Choroid plexus epithelial cell (primary cell): ENCODE measurements around the gene NBPF11.
A peak's percentile ranks its signal among the peaks of the same experiment; 100 is the strongest.
"Not testable (repeated sequence)": the region's sequence is repeated elsewhere in the genome, so short reads cannot be mapped to it uniquely, and the experiment has no call there.

Experiments used
- DNase-seq: peaks from one replicate; pipeline ENCODE4 v3.0.0-alpha.2; 2010; ENCODE audit warnings: low read depth
- H3K4me3 ChIP-seq: 2 replicates; pipeline ENCODE4 v1.5.1; 2011; ENCODE audit warnings: low read depth, mild to moderate bottlenecking, control low read depth, low read length, moderate library complexity
- TF ChIP-seq, protein P1 (sequence below): conservative IDR thresholded peaks from 2 replicates; pipeline ENCODE4 v1.5.1; 2011; ENCODE audit warnings: low read depth, mild to moderate bottlenecking, control low read depth, inconsistent platforms, low read length, moderate library complexity

The NBPF11 gene

DNA sequence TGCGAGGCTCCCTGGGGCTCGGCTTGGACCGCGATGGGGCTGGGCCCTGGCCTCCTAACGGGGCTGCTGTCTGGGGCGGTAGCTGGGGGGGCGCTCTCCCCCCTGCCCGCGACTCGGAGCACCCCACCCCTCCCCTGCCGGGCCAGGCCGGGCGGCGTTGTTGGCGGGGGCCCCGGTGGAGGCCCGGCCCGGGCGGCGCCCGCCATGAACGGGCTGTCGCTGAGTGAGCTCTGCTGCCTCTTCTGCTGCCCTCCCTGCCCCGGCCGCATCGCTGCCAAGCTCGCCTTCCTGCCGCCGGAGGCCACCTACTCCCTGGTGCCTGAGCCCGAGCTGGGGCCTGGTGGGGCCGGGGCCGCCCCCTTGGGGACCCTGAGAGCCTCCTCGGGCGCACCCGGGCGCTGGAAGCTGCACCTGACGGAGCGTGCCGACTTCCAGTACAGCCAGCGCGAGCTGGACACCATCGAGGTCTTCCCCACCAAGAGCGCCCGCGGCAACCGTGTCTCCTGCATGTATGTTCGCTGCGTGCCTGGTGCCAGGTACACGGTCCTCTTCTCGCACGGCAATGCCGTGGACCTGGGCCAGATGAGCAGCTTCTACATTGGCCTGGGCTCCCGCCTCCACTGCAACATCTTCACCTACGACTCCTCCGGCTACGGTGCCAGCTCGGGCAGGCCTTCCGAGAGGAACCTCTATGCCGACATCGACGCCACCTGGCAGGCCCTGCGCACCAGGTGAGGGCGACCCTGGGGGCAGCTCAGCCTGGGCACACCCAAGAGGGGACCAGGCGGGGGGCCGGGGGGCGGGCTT, 5.7 kb downstream of the NBPF11 start:
- not testable (repeated sequence) for DNase-seq, H3K4me3 ChIP-seq

DNA sequence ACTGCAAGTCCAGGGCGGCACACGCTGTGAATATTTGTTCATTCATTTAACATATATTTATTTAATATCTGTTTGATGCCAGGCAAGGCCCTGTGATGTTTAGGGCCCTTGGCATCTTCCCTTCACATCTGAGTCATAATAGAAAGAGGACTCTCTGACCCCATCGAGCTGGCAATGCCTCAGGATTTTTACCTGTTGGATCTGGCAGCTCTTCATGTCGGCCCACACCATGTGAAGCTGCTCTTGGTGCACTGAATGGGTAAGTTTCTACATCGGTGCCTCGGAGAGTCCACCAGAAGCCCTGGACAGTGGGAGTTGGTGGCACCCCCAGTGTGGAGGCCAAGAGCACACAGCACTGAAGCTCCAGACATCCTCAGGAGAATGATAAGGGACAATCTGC, 8.9 kb downstream of the NBPF11 start:
- DNase-seq, H3K4me3 ChIP-seq: not testable (repeated sequence)

DNA sequence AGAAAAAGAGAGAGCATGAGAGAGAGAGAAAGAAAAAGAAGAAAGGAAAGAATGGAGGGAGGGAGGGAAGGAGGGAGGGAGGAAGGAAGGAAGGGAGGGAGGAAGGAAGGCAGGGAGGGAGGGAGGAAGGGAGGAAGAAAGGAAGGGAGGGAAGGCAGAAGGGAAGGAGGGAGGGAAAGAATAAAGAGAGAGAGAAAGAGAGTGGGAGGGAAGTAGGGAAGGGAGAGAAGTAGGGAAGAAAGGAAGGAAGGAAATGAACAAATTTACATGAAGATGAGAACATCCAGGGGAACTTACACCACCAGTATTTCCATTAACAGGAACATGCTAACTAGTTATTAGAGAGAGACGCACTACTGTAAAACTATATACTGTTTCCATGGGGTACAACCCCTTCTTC, 10.1 kb downstream of the NBPF11 start:
- not testable (repeated sequence) for H3K4me3 ChIP-seq

DNA sequence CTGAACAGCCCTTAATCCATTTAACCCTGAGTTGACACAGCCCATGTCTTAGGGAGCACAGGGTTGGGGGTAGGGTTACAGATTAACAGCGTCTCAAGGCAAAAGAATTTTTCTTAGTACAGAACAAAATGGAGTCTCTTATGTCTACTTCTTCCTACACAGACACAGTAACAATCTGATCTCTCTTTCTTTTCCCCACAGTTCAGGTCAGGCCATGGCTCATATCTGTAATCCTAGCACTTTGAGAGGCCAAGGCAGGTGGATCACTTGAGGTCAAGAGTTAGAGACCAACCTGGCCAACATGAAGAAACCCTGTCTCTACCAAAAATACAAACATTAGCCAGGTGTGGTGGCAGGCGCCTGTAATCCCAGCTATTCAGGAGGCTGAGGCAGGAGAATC, 13.5 kb downstream of the NBPF11 start:
- not testable (repeated sequence) for H3K4me3 ChIP-seq, DNase-seq

More for the DNA sequence above, 10.1 kb downstream of the NBPF11 start:
- DNase-seq, result not testable (repeated sequence)

DNA sequence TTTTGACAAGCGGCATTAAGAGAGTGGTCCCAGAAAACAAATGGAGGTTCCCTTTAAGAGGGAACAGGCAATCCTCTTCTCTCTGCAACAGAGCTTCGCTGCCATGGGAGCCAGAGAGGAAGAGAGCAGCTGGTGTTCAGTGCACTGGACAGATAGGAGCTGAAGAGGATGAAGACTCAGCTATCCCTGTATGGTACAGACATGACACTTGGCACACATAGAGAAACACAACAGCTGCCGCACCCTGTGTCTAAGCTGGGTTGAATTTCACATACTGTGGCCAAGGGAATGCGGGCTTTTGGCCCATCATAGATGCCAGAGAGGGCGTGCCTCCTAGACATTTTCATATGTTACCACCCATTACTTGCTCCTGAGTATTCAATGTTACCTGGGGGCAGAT, 29.7 kb downstream of the NBPF11 start:
- not testable (repeated sequence) for DNase-seq, H3K4me3 ChIP-seq

DNA sequence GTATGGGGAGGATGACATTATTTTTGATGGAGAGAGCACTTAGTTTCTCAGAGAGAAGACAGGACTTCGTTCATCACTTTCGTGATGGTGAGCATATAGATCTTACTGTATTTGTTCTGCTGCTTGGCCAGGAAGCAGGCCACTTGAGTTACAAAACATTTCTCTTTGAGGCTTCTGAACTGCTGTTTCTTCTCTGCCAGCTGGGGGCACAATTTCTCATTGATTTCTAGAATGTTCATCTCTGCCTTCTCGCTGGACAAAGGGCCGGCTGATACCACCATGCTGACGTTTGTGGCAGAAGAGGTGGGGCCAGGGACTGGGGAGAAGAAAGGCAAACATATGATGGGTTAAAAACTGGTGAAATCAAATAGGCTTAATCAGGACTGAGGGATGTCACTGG, 31.7 kb downstream of the NBPF11 start:
- TF ChIP-seq, protein P1, sequence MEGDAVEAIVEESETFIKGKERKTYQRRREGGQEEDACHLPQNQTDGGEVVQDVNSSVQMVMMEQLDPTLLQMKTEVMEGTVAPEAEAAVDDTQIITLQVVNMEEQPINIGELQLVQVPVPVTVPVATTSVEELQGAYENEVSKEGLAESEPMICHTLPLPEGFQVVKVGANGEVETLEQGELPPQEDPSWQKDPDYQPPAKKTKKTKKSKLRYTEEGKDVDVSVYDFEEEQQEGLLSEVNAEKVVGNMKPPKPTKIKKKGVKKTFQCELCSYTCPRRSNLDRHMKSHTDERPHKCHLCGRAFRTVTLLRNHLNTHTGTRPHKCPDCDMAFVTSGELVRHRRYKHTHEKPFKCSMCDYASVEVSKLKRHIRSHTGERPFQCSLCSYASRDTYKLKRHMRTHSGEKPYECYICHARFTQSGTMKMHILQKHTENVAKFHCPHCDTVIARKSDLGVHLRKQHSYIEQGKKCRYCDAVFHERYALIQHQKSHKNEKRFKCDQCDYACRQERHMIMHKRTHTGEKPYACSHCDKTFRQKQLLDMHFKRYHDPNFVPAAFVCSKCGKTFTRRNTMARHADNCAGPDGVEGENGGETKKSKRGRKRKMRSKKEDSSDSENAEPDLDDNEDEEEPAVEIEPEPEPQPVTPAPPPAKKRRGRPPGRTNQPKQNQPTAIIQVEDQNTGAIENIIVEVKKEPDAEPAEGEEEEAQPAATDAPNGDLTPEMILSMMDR, result peak; percentile 34
- peak; percentile 61 for DNase-seq
- H3K4me3 ChIP-seq, result not testable (repeated sequence)

DNA sequence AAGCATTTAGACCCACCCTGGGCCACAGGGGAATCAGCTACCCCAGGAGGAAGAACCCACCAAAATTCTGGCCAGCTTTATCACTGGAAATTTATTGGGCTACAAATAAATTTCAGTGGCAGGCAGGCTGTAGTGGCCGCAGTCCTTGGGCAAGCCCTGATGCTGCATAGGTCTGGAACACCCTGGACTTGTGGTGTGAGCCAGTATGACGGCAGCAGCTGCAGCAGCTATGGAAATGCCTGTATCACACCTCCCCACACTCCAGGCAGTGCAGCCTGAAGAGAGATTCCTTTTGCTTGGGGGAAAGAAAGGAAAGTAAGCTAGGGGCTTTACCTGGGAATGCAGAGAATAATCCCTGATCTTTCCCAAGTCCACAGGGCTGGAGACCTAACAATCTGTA, 56.3 kb downstream of the NBPF11 start:
- DNase-seq, H3K4me3 ChIP-seq: not testable (repeated sequence)

DNA sequence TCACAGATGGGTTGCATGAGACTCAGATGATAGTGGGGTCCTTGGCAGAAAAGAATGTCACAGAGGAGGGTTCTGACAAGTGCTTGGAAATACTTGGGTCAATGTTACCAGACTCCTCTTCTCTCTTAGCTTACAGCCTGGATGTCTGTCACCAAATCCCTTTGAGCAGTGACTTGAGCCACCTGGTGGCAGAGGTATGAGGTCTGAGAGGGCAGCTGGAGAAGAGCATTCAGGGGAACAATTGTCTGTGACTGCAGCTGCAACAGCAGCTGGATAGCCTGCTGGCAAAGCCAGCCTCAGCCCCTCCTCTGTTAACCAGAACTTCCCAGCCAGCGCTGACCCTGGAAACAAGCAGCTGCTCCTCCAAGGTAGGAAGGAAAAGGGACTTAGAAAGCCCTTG, 65.9 kb downstream of the NBPF11 start:
- not testable (repeated sequence) for H3K4me3 ChIP-seq, DNase-seq

DNA sequence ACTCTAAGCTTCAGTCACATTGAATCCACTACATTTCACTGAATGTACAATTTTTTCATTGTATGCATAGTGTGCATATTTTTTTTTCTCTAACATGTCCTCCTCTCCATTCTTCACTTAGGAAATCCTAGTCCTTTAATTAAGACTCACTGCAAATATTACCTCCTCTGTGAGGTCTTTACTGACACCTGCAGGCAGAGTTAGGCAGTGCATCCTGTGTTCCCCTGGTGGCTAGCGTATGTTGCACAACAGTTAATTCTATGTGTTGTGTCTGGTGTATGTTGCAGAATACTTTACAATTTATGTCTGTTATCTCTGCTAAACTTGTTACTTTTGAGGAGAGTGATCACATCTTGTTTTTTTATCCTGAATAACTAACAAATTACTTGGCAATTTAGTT, 70.9 kb downstream of the NBPF11 start:
- not testable (repeated sequence) for DNase-seq, H3K4me3 ChIP-seq

DNA sequence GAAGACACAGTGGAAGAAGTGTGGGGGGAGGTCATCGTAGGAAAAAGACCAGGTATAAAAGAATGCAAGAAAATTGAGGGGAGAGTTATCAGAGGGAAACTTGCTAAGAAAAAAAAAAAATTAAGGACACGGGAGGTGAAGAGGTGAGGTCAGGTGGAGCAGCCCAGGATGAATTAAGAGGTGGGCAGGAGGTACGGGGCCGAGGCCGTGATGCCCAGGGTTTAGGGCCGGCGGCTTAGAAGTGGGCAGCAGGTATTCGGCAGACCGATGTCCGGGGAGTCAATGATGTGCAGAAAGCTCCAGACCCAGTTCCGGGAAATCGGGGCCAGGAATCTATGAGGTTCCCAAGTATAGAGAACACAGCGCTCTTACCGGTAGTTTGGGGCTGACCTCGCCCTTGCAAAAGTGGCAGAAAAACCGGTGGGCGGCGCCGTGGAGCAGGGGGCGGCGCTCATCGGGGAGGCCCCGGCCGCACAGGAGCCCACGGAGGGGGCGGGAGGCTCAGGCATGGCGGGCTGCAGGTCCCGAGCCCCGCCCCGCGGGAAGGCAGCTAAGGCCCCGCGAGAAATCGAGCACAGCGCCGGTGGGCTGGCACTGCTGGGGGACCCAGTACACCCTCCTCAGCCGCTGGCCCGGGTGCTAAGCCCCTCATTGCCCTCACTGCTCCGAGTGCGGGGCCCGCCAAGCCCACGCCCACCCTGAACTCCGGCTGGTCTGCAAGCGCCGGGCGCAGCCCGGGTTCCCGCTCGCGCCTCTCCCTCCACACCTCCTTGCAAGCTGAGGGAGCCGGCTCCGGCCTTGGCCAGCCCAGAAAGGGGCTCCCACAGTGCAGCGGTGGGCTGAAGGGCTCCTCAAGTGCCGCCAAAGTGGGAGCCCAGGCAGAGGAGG, 73.2 kb downstream of the NBPF11 start:
- not testable (repeated sequence) for H3K4me3 ChIP-seq, DNase-seq

DNA sequence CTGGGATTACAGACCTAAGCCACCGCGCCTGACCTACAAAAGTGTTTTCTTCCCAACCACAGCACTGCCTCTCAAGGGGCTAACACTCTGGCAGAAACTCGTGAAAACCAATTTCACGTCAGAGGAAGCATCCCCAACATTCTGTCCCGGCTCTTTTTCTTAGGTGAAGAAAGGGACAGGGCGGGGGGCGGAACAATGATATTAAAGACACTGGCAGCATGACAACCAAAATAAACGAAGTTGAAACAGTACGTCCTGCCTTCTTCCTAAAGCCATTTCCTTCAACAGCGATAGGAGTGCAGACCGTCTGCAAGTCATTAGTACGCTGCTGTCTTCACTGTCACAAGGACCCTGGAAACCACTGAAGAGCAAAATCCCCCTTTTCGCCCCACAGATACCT, 74.0 kb downstream of the NBPF11 start:
- not testable (repeated sequence) for DNase-seq, H3K4me3 ChIP-seq

DNA sequence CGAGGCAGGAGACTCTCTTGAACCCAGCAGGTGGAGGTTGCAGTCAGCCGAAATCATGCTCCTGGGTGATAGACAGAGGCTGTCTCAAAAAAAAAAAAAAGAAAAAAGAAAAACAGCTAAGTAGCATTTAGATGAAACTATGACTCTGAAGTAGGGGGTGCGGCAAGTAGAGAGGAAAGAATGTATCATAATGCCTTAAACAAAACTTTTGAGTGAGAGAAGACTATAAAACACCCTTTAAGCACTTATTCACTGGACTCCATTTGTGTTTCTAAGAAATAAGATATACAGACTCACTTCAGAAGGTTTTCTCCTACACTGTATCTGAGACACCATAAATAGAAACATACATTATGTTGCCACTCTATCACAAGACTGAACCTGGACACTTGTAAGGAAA, 74.6 kb downstream of the NBPF11 start:
- DNase-seq, H3K4me3 ChIP-seq: not testable (repeated sequence)

DNA sequence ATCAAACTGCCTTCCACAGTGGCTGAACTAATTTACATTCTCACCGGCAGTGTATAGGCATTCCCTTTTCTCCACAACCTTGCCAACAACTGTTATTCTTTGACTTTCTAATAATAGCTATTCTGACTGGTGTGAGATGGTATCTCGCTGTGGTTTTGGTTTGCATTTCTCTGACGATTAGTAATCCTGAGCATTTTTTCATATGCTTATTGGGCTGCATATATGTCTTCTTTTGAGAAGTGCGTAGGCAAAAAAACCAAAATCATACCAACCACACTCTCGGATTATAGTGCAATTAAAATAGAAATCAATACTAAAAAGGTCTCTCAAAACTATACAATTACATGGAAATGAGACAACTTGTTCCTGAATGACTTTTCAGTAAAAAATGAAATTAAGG, 78.7 kb downstream of the NBPF11 start:
- H3K4me3 ChIP-seq, DNase-seq: not testable (repeated sequence)

DNA sequence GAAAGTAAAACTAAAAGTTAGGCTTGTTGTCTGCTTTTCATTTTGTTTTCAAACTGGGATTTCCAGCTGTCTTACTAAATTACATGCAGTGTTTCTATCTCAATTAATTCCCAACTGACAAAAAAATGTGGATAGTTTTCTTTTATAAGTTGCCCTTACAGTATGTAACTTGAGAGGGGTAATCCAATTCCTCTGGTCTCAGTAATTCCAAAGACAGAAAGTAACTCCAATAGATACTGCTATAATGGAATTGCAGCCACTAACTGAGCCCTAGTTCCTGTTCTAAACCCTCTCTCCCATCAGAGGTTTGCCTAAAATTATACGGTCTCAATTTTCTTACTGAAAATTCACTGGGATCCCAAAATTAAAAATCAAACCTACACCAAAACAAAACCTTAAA, 83.5 kb downstream of the NBPF11 start:
- DNase-seq, H3K4me3 ChIP-seq: not testable (repeated sequence)

DNA sequence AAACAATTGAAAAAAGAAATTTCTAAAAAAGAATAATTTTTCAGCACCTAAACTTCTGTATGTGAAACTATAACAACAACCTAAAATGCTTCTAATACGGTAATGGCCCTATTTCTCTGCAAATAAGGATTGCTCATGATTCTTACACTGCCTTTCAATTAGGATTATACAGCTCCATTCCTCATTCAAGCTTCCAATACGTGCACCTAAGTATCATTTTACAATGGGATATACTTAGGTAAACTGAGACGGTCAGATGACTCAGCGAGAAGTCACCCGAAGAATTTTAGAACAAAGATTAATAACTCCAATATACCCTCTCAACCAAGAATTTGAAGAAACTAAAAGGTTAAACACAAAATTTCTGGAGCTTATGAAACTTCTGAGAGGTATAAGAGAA, 83.9 kb downstream of the NBPF11 start:
- not testable (repeated sequence) for DNase-seq, H3K4me3 ChIP-seq

DNA sequence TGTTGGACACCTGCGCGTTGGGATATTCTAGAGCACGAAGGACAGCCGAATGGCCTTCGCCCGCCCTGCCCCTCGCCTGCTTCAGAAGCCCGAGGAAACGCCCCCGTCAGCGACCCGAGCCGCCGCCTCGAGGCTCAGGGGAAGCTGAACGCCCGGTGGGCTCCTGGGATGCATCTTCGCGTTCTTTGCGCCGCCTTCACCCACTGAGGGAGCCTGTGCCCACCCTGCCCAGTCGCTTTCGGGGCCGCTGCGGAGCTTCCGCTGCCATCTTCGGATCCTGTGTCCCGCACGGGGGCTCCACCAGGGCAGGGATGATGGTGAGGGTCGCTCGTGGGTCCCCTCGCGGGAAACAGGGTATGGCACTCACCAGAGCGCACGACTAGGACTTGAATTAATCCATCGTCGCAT, 91.8 kb downstream of the NBPF11 start:
- H3K4me3 ChIP-seq, result peak overlapping the region; percentile 40

DNA sequence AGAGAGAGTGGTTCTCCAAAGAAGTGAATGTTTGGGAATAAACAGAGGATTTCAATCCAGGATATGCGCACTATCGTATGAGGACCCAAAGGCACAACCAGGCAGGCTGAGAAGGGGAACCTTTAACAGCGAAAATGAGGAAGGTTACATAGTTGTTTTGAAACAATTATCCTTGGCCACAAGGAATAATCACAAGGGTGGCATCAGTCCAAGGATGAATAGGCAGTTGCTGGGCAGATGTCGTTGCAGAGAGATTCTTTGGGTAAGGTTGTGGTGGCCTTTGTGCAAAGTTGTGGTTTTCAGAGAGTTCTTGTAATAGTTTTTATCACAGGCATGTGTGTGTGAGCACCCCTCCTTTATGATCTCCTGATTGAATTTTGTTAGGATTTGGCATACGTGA, 94.7 kb downstream of the NBPF11 start:
- not testable (repeated sequence) for H3K4me3 ChIP-seq
- peak; percentile 46 for DNase-seq

More for the DNA sequence above, 91.8 kb downstream of the NBPF11 start:
- DNase-seq, result not testable (repeated sequence)
